D721Med (cell line): ENCODE data around the gene LRTM2.

Source experiments
- DNase-seq: peaks from one replicate; pipeline ENCODE4 v3.0.0; 2011; ENCODE audit warnings: low spot score; ENCODE audit not compliant: insufficient read length
- FAIRE-seq: peaks from 2 replicates; lab custom pipeline; 2011; peaks lifted over from hg19 to GRCh38; lab: Jason Lieb, UNC
- TF ChIP-seq, protein P1 (sequence below): IDR thresholded peaks from 2 replicates; pipeline ENCODE4 v1.5.1; 2012; ENCODE audit warnings: mild to moderate bottlenecking, control low read depth; ENCODE audit not compliant: insufficient read depth; ENCODE audit errors: missing control alignments

LRTM2 gene

DNA sequence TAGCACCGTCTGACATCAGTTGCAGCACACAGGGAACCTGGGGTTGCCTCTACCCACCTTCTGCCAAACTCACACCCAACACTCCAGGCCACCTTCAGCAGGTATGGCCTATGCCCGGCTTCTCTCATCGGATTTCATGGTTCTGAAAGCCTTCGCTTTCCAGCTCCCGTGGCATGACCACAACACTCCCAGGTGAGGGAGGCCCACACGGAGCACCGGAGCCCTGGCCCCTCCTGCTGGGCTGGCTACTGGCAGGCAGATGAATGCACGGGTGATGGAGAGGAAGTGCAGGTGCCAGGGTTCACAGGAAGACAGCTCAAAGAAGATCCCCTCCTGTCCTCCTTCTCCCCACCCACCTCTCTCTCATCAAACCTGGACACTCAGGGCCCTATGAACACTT is 60.9 kb downstream of the LRTM2 start:
- no peak for FAIRE-seq
- TF ChIP-seq, protein P1, sequence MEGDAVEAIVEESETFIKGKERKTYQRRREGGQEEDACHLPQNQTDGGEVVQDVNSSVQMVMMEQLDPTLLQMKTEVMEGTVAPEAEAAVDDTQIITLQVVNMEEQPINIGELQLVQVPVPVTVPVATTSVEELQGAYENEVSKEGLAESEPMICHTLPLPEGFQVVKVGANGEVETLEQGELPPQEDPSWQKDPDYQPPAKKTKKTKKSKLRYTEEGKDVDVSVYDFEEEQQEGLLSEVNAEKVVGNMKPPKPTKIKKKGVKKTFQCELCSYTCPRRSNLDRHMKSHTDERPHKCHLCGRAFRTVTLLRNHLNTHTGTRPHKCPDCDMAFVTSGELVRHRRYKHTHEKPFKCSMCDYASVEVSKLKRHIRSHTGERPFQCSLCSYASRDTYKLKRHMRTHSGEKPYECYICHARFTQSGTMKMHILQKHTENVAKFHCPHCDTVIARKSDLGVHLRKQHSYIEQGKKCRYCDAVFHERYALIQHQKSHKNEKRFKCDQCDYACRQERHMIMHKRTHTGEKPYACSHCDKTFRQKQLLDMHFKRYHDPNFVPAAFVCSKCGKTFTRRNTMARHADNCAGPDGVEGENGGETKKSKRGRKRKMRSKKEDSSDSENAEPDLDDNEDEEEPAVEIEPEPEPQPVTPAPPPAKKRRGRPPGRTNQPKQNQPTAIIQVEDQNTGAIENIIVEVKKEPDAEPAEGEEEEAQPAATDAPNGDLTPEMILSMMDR: no peak
- no peak for DNase-seq

GRCh38 chr12:1881936-1882335 is 61.6 kb downstream of the LRTM2 start:
- TF ChIP-seq, protein P1: no peak
- DNase-seq (no peak), FAIRE-seq (no peak)

GRCh38 chr12:1882405-1882804 is 62.0 kb downstream of the LRTM2 start:
- TF ChIP-seq, protein P1: no peak
- DNase-seq: no peak

GRCh38 chr12:1882850-1883470 is 62.6 kb downstream of the LRTM2 start:
- FAIRE-seq (no peak), DNase-seq (no peak)
- TF ChIP-seq, protein P1: no peak

More at GRCh38 chr12:1882405-1882804, 62.0 kb downstream of the LRTM2 start:
- no peak for FAIRE-seq

GRCh38 chr12:1883513-1883912 is 63.1 kb downstream of the LRTM2 start:
- TF ChIP-seq, protein P1: no peak
- DNase-seq: no peak
- FAIRE-seq: no peak

DNA sequence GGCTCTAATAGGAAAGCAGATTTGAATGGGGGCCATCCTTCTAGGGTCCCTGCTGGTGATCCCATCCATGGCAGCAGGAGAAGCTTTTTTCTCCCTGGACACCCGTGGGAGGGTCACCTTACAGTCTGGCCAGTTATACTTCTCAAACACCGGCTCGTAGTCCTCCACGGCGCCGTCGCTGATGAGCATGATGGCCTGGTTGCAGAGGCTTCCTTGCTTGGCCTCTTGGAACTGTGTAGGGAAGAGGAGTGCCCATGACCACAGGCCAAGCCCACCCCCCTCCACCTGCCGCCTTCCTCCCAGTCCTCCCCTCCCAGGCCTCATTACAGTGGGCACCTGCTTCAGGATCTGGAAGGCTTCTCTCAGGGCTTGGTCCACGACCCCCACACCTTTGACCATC is 64.3 kb downstream of the LRTM2 start:
- TF ChIP-seq, protein P1: no peak

GRCh38 chr12:1885082-1885596 is 64.8 kb downstream of the LRTM2 start:
- no peak for FAIRE-seq
- DNase-seq: no peak
- TF ChIP-seq, protein P1: no peak

More for the DNA sequence above, 64.3 kb downstream of the LRTM2 start:
- DNase-seq (no peak), FAIRE-seq (no peak)
